NB4 (cell line): Measurements from ENCODE around the gene EPS15.
"Not testable (repeated sequence)": the region's sequence is repeated elsewhere in the genome, so short reads cannot be mapped to it uniquely, and the experiment has no call there.

ENCODE experiments used
- CTCF ChIP-seq: IDR thresholded peaks from one replicate; pipeline ENCODE4 v1.5.1; 2012; ENCODE audit warnings: low read depth, low read length
- MAX ChIP-seq: IDR thresholded peaks from 2 replicates; pipeline ENCODE4 v1.6.1; 2011; ENCODE audit warnings: low read depth, low read length
- MYC ChIP-seq: IDR thresholded peaks from 2 replicates; pipeline ENCODE4 v1.6.1; 2011; ENCODE audit warnings: low read depth, low read length
- POLR2A ChIP-seq: IDR thresholded peaks from 2 replicates; pipeline ENCODE4 v1.6.1; 2011; ENCODE audit warnings: mild to moderate bottlenecking; ENCODE audit not compliant: insufficient read length; ENCODE audit errors: extremely low read depth

GRCh38 chr1:51501218-51501630, 17.8 kb downstream of the EPS15 start:
- TF ChIP-seq CTCF, POLR2A, MAX, MYC: not testable (repeated sequence)
